Stimulated activated CD8-positive, alpha-beta memory T cell treated with anti-CD3 and anti-CD28 coated beads, Interleukin-7, amount 100 ng/mL, for 24 hours (primary cell): Measurements from ENCODE around the gene POP4.
"Not testable (repeated sequence)": the region's sequence is repeated elsewhere in the genome, so short reads cannot be mapped to it uniquely, and the experiment has no call there.

Experiments
- DNase-seq: peaks from one replicate; pipeline ENCODE4 v3.0.0-alpha.2; 2020; ENCODE audit warnings: low read depth

The POP4 gene

DNA sequence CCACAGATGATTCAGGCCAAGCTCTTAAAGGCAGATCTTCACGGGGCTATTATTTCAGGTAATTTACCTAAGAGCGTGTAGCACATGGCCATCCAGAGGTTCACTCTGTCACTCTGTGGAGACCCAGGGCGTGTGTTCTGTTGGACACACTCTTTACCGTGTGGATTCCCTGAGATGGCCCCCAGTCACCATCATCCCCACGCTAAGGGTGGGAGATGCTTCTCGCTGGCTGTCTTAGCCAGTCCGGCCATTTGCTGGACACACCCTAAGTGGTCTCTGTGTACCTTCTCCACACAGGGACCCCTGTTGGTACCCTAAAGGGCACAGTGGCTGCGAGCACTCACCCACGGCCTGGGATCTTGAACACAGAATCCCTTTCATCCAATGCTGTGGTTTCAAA, 6.0 kb downstream of the POP4 start:
- no peak for DNase-seq

- DNase-seq: no peak
Measured at GRCh38 chr19:29612801-29613595, 6.9 kb downstream of the POP4 start.

GRCh38 chr19:29614046-29614445, 8.0 kb downstream of the POP4 start:
- no peak for DNase-seq

GRCh38 chr19:29614780-29615179, 8.7 kb downstream of the POP4 start:
- DNase-seq: no peak

DNA sequence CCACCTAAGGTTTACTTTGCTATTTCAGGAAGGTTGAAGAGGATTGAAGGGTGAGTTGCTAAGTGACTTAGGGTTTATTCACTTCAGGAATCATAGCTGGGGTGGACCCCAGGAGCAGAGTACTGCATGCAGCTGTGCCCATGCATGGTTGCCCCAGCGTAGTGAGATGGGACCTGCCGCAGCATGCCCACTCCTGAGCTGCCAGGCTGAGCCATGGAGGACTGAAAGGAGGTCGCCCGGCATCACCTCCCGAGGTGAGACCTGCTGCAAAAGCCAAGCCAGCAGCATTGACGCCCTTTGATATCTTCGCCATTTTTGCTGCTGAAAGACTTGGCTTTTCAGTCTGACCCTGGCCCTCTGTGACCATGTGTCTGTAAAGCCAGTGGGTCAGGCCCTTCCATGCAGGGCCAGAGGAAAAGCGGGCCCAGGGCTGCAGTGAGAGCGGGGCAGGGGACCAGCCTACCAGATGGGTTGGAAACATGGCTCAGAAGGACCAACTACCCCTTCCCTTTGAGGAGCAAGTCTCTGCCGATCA, 9.9 kb downstream of the POP4 start:
- no peak for DNase-seq

DNA sequence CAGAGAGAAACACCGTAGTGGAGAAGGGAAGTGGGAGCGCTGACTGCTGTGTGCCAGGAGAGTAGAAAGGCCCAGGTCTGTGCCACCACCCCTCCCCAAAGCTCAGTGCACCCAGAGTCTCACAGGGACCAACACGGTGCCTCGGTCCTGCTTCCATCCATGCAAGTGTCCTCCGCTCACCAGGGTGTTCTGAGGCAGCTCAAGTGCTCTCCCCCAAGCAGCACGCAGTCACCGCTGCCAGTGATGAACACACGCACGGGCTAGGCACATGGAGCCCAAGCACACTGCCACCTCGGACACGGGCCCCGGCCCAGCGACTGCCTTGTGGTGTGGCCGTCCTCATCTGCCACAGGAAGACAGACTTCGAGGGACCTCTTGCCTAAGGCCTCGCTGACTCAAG, 10.5 kb downstream of the POP4 start:
- no peak for DNase-seq

- no peak for DNase-seq
Measured at GRCh38 chr19:29617366-29618266, 11.5 kb downstream of the POP4 start.

GRCh38 chr19:29618434-29618833, 12.4 kb downstream of the POP4 start:
- DNase-seq: no peak

GRCh38 chr19:29618871-29619270, 12.8 kb downstream of the POP4 start:
- DNase-seq: no peak

DNA sequence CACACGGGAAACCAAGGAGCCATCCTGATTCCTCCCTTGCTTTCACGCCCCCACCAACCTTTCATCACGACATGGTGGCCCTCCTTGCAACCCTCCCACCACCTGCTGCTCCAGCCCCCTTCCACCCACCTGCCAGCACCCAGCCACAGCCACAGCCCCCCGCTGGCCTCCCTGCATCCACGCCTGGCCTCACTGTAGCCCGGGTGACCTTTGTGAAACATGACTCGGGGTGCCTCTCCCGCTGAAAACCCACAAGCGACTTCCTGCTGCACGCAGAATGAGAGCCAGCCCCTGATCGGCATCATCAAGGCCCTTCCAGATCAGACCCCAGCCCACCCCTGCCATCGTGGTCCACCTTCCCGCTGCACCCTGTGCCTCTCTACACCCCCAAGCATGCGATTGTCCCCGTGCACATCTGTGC, 14.9 kb downstream of the POP4 start:
- DNase-seq: peak; percentile 32

DNA sequence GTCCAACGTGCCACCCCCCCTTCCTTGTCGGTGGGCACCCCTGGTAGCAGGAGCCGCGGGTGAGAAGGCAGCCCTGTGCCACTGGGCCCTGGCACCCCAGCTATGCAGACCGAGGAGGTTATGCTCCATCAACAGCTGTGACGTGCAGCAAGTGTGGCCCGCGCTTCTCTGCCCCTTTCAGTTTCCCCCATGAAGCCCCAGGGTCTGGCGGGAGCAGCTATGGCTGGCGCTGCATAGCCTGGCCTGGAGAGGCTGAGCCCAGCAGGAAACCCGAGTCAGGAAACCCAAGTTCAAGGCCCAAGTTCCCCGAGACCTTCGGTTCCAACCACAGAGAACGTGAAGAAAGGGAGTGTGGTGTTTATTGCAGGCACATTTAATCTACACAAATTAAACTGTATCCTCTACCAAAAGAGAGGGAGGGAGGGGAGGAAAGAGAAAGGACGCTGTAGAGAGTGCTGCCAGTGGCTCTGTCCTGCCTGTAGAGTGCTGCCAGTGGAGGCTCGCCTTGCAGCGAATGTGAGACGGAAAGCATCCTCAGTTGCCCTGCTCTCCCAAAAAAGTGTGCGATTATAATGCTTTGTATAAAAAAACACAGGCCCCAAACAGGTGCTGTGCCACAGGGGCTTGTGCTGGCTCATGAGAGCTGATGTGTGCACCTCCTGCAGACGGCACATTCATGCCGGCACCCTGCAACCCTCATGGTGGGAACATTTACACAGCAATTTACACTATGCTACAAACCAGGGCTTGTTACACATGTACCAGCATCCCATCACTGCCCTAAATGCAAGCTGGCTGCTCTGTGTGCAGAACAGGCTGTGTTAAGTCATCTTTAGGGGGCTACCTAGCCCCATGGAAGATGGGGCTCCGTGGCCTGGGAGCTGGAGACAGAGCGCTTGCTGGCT, 16.3 kb downstream of the POP4 start:
- no peak for DNase-seq

DNA sequence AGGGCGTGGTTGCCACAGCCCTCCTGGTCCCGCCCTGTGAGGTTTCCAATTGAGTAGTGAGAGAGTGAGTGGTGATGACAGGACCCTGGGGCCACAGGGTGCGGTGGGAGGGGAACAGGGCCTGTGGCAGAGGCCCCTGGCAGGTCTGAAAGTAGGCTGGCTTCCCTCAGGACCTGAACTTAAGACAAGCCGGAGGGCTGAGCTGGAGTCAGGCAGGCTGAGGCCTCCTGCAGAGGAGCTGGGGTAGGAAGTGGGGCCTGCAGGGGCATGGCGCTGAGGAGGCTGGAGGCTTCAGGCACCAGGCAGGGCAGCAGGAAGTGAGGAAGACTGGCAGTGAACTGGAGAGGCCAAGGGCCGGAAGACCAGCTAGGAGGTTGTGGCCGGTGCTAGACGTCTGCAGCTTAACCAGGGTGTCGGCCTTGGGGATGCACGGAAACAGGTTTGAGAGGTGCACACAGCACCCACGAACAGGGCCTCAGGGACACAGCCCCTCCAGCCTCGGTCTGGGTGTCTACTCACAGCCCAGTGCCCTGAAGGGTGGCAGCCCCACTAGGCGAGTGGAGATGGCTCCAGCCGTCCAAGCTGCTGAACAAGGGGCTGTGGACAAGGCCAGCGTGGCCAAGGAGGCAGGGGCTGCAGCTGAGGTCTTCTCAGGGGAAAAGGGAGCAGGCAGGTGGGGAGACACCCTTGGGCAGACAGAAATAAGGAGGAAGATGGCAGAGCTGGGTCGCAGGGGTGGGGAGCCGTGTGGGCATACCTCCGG, 17.8 kb downstream of the POP4 start:
- DNase-seq: peak; percentile 45

- DNase-seq: no peak
Measured at GRCh38 chr19:29624489-29625185, 18.6 kb downstream of the POP4 start.

DNA sequence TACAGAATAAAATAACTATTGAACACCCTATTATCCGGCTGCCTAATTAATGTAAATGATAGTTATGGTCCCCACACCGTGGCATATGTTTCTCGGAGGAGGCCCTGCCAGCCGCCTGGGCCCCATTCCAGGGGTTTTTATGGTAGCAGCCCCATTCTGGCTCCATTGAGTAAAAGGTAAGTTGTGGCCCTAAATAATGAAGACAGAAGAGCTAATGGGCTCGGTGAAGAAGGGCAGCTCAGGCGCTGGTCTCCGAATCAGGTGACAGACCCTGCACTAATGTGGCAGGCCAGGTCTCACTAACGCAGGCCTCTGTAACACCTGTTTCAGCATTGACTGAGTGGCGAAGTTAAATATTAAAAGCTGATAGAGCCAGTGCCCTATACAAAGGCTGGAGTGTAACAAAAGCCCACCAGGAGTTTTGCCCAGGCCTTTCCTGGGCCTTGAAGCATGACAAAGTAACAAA, 19.1 kb downstream of the POP4 start:
- no peak for DNase-seq

DNA sequence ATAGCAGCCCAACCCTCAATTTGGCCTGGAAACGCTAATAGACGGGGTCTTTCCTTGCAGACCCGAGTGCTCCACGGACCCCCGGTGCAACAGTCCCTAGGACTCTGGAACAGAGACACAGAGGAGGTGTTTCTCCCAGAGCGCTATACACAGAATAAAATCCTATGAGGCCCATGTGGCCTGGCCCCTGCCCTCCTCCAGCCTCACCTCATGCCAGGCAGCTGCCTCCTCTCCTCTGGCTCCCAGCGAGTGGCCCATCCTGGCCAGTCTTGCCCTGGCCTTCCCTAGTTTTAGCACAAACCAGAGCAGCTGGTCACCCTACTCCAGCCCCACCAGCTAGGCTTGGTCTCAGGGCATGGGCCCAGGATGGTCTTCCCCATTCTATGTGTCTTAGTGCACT, 20.3 kb downstream of the POP4 start:
- no peak for DNase-seq

- DNase-seq: not testable (repeated sequence)
Measured at GRCh38 chr19:29626832-29627231, 20.7 kb downstream of the POP4 start.

DNA sequence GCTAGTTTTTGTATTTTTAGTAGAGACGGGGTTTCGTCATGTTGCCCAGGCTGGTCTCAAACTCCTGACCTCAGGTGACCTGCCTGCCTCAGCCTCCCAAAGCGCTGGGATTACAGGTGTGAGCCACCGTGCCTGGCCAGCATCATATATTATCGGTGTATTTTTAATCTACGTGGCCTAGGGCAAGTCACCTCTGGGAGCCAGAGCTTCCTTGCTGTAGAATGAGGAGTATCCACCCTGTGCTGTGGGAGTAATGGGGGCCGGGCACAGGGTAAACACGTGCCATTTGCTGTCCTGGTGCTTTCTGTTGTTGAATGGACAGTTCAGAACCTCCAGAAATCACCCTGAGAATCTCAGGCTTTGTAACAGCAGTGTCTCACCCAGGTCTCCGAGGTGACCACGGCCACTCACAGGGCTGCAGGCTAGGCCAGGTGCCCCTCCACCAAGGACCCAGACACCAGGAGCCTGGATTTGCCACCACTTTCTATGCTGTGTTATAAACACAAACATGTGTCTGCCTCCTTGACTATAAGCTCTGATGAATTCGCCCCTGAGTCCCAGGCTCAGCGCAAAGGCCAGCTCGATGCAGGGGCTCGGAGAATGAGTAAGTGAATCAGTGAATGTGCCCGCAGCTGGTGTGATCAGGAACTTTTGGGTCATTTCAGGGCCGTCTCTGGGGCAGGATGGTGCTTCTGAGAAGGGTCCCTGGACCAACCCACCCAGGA, 22.7 kb downstream of the POP4 start:
- no peak for DNase-seq

GRCh38 chr19:29629836-29630534, 23.9 kb downstream of the POP4 start:
- no peak for DNase-seq

- no peak for DNase-seq
Measured at GRCh38 chr19:29630655-29631054, 24.6 kb downstream of the POP4 start.
